Lower leg skin (tissue), 4 donors: ENCODE data around the gene CSKMT. TPM values are rescaled to one million over a fixed set of nuclear protein-coding genes. Genes with fewer than 3 reads are reported as not detected.
A peak's percentile ranks its signal among the peaks of the same experiment; 100 is the strongest.
"Not testable (repeated sequence)": the region's sequence is repeated elsewhere in the genome, so short reads cannot be mapped to it uniquely, and the experiment has no call there.

Experiments
- DNase-seq, 2 donors: peaks; one replicate each; pipeline ENCODE4 v3.0.0-alpha.2; 2019; ENCODE audit warnings: low spot score in 2 of 2
- H3K4me3 ChIP-seq: fragments of 200-600 bp; sonication (generic); 2 replicates; pipeline ENCODE4 v1.5.1; 2017; ENCODE audit warnings: mild to moderate bottlenecking, low read depth; ENCODE audit not compliant: poor library complexity, severe bottlenecking
- CTCF ChIP-seq, 3 donors: fragments of 450-650 bp; IDR thresholded peaks; one replicate each; pipeline ENCODE4 v1.5.1; 2016; ENCODE audit warnings: antibody characterized with exemption in 3 of 3, mild to moderate bottlenecking in 3 of 3, moderate library complexity in 2 of 3
- POLR2A ChIP-seq, 2 donors: fragments of 450-650 bp; IDR thresholded peaks; one replicate each; pipeline ENCODE4 v1.6.1; 2016 to 2017; ENCODE audit warnings: antibody characterized with exemption in 2 of 2, mild to moderate bottlenecking in 1 of 2, moderate library complexity in 1 of 2
- WGBS, 2 donors: methylation state at CpG; one replicate each; pipeline ENCODE4 v1.1.5; 2018; 5-methylcytosine and 5-hydroxymethylcytosine counted together
- intact Hi-C: fragments of 100-400 bp; cut with DNase I; formaldehyde crosslinking; loops from one replicate; pipeline ENCODE4 v1.15.0; 2023; ENCODE audit warnings: low total_unique reads
- total RNA-seq, 4 donors: library from RNA; depleted of rRNA; stranded (reverse); fragments of >200 nt; gene quantifications; one replicate each; pipeline ENCODE4 v1.1.0, GENCODE V29; 2016

The CSKMT gene
- total RNA-seq, 4 donors from 2014 or later = 2.9 to 14.8 (median 7.7) TPM

GRCh38 chr11:62649486-62649885, 15.6 kb upstream of the CSKMT start:
- no peak overlapping the region for H3K4me3 ChIP-seq
- 89 to 93% methylated on average over 11 of the region's 11 CpGs for WGBS, 2 donors
- intact Hi-C loops = no loop called here
- DNase-seq = no peak
- no peak for TF ChIP-seq POLR2A (IDR thresholded peaks at IDR 0.05)
- no peak for TF ChIP-seq CTCF (IDR thresholded peaks at IDR 0.05)

- 95 to 96% methylated on average over 12 of the region's 12 CpGs for WGBS, 2 donors
- DNase-seq, intact Hi-C loops, H3K4me3 ChIP-seq: not testable (repeated sequence)
These were observed 14.8 kb upstream of the CSKMT start for GRCh38 chr11:62650283-62650682.

GRCh38 chr11:62652161-62653006, 12.7 kb upstream of the CSKMT start:
- peak overlapping the region; percentile 87 for H3K4me3 ChIP-seq
- DNase-seq = no peak
- no peak for TF ChIP-seq CTCF (IDR thresholded peaks at IDR 0.05)
- no peak for TF ChIP-seq POLR2A (IDR thresholded peaks at IDR 0.05)
- whole genome bisulfite sequencing, 2 donors = 30% methylated on average over 16 of the region's 16 CpGs
- intact Hi-C loops = no loop called here

DNA sequence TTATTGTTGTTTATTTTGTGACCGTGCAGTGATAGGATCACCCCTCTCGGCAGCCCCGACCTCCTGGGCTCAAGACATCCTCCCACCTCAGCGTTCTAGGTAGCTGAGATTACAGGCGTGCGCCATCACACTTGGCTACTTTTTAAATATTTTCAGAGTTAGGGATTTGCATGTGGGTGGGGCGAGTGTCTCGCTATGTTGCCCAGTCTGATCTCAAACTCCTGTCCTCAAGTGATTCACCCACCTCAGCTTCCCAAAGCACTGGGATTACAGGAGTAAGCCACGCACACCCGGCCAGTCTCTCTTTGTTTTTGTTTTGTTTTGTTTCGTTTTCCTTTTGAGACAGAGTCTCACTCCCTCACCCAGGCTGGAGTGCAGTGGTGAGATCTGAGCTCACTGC, 10.8 kb upstream of the CSKMT start:
- DNase-seq = no peak
- intact Hi-C loops = no loop called here
- H3K4me3 ChIP-seq = no peak overlapping the region
- TF ChIP-seq CTCF (IDR thresholded peaks at IDR 0.05) (no peak), POLR2A (IDR thresholded peaks at IDR 0.05) (no peak)
- WGBS, 2 donors = 89 to 93% methylated on average over 11 of the region's 11 CpGs

- DNase-seq = no peak
- WGBS, 2 donors = 55 to 59% methylated on average over 5 of the region's 5 CpGs
These were observed 8.2 kb upstream of the CSKMT start for GRCh38 chr11:62656796-62657429.

More at GRCh38 chr11:62656796-62657429, 8.2 kb upstream of the CSKMT start:
- H3K4me3 ChIP-seq = no peak overlapping the region
- no peak for TF ChIP-seq POLR2A (IDR thresholded peaks at IDR 0.05)
- no peak for TF ChIP-seq CTCF (IDR thresholded peaks at IDR 0.05)
- intact Hi-C loops = no loop called here
